K562 (cell line): ENCODE measurements around the gene ZKSCAN3. TPM values are rescaled to one million over a fixed set of nuclear protein-coding genes. Genes with fewer than 3 reads are reported as not detected.

Experiments
- ARID2 ChIP-seq: fragments of 450-650 bp; IDR thresholded peaks from 2 replicates; pipeline ENCODE4 v1.6.1; 2017; ENCODE audit warnings: antibody characterized with exemption, mild to moderate bottlenecking
- ARID3A ChIP-seq: IDR thresholded peaks from 2 replicates; pipeline ENCODE4 v1.6.1; 2012; ENCODE audit warnings: low read depth, low read length, improper control_type of control experiment, borderline replicate concordance
- CHD1 ChIP-seq: fragments of 200-600 bp; sonication (generic); IDR thresholded peaks from one replicate; pipeline ENCODE4 v1.6.1; 2012; ENCODE audit warnings: mild to moderate bottlenecking, moderate library complexity, low read length, inconsistent platforms
- ELK1 ChIP-seq: sonication (generic); formaldehyde crosslinking; IDR thresholded peaks from 2 replicates; pipeline ENCODE4 v1.8.1; 2022; ENCODE audit warnings: missing genetic modification reagents
- GTF2E2 ChIP-seq: fragments of 200-800 bp; sonication (Bioruptor generic); IDR thresholded peaks from 2 replicates; pipeline ENCODE4 v1.6.1; 2016; ENCODE audit warnings: missing genetic modification characterization, missing compliant biosample characterization
- HNRNPL ChIP-seq: fragments of 200-400 bp; formaldehyde crosslinking; IDR thresholded peaks from 2 replicates; pipeline ENCODE4 v1.6.1; 2017; ENCODE audit warnings: low read depth, mild to moderate bottlenecking, low read length
- HSF4 ChIP-seq: fragments of 250-450 bp; sonication (Bioruptor Pico); IDR thresholded peaks from 2 replicates; pipeline ENCODE4 v2.1.2; 2022; ENCODE audit warnings: mild to moderate bottlenecking, moderate library complexity, borderline replicate concordance
- ILK ChIP-seq: fragments of 450-650 bp; IDR thresholded peaks from 2 replicates; pipeline ENCODE4 v1.6.1; 2016; ENCODE audit warnings: missing genetic modification characterization, low read depth, mild to moderate bottlenecking, missing compliant biosample characterization, moderate library complexity, borderline replicate concordance
- IRF1 ChIP-seq: sonication (generic); formaldehyde crosslinking; IDR thresholded peaks from 2 replicates; pipeline ENCODE4 v1.8.0; 2022; ENCODE audit warnings: missing genetic modification reagents, mild to moderate bottlenecking, borderline replicate concordance
- MTA2 ChIP-seq: fragments of 450-650 bp; IDR thresholded peaks from 2 replicates; pipeline ENCODE4 v1.6.1; 2016; ENCODE audit warnings: low read depth
- RBFOX2 ChIP-seq: fragments of 200-400 bp; formaldehyde crosslinking; IDR thresholded peaks from 2 replicates; pipeline ENCODE4 v1.6.1; 2017; ENCODE audit warnings: low read depth, mild to moderate bottlenecking, low read length, moderate library complexity
- RFX7 ChIP-seq: fragments of 250-450 bp; sonication (Bioruptor Pico); IDR thresholded peaks from 2 replicates; pipeline ENCODE4 v1.5.1; 2021; ENCODE audit warnings: mild to moderate bottlenecking
- SMAD1 ChIP-seq: fragments of 150-350 bp; IDR thresholded peaks from 2 replicates; pipeline ENCODE4 v1.6.1; 2014; ENCODE audit warnings: low read length, low read depth; ENCODE audit not compliant: partially characterized antibody
- TEAD2 ChIP-seq: fragments of 450-650 bp; IDR thresholded peaks from 2 replicates; pipeline ENCODE4 v1.6.1; 2016; ENCODE audit warnings: missing genetic modification characterization, control low read depth, missing compliant biosample characterization
- TFE3 ChIP-seq: fragments of 450-650 bp; formaldehyde crosslinking; IDR thresholded peaks from 2 replicates; pipeline ENCODE4 v1.4.0; 2020; ENCODE audit warnings: mild to moderate bottlenecking, mixed read lengths
- TOE1 ChIP-seq, 2 experiments: fragments of 450-650 bp in 1 of 2; sonication (generic) in 1 of 2; formaldehyde crosslinking in 1 of 2; IDR thresholded peaks; 2 replicates each; pipeline versions ENCODE4 v1.7.1 to v1.8.0; 2016 to 2022; ENCODE audit warnings: borderline replicate concordance in 2 of 2, mild to moderate bottlenecking in 2 of 2, antibody characterized with exemption in 1 of 2, inconsistent platforms in 1 of 2, low read depth in 1 of 2, missing genetic modification reagents in 1 of 2, moderate library complexity in 1 of 2
- TRIM28 ChIP-seq: fragments of 450-650 bp; IDR thresholded peaks from 2 replicates; pipeline ENCODE4 v1.6.1; 2017
- ZFP30 ChIP-seq: fragments of 250-450 bp; sonication (Bioruptor Pico); IDR thresholded peaks from 2 replicates; pipeline ENCODE4 v1.8.0; 2022; ENCODE audit warnings: moderate library complexity, mild to moderate bottlenecking, inconsistent platforms, borderline replicate concordance
- ZNF197 ChIP-seq: fragments of 200-800 bp; sonication (Bioruptor generic); IDR thresholded peaks from 2 replicates; pipeline ENCODE4 v1.6.1; 2016; ENCODE audit warnings: low read depth, missing genetic modification characterization, missing compliant biosample characterization
- ZNF696 ChIP-seq: fragments of 250-450 bp; sonication (Bioruptor Pico); conservative IDR thresholded peaks from 2 replicates; pipeline ENCODE4 v1.4.0; 2020; ENCODE audit warnings: mild to moderate bottlenecking, moderate library complexity
- ZNF766 ChIP-seq: fragments of 200-800 bp; sonication (Bioruptor generic); conservative IDR thresholded peaks from 2 replicates; pipeline ENCODE4 v1.6.1; 2016; ENCODE audit warnings: missing genetic modification characterization, missing compliant biosample characterization
- polyA plus RNA-seq, 8 experiments: library from polyadenylated mRNA; depleted of rRNA in 4 of 8; stranded (reverse) in 5 of 8; unstranded in 3 of 8; fragments of >200 nt; fragmentation: Nextera tagmentation in 2 of 8; fragmentation: Illumina TruSeq in 1 of 8; extraction: Ambion mirVana in 2 of 8; extraction: Trizol in 1 of 8; gene quantifications; 2 replicates each; pipeline versions ENCODE4 v1.2.1 to v1.2.3, GENCODE V29; 2011 to 2014; ENCODE audit warnings: inconsistent platforms in 1 of 8, missing spikeins in 1 of 8
- total RNA-seq, 7 experiments: library from RNA; depleted of rRNA in 6 of 7; stranded (reverse); fragments of >200 nt in 6 of 7; fragmentation: Illumina TruSeq in 2 of 7; extraction: Trizol in 2 of 7; gene quantifications; 2 replicates each; pipeline versions ENCODE4 v1.2.1 to v1.2.3, GENCODE V29; 2011 to 2021; ENCODE audit warnings: low replicate concordance in 1 of 7

Gene ZKSCAN3
- total and polyA plus RNA-seq, 9 of the 15 experiments (the other 6 are each of a cell fraction or from before 2014, with no cell fraction given): 3.0 to 12.4 (median 10.2) TPM

GRCh38 chr6:28336284-28337120 is 13.2 kb upstream of the ZKSCAN3 start (continued):
- TF ChIP-seq ARID3A: 0 out of 2 replicates have a peak, but pooled peaks have one; percentile 35
- no peak for TF ChIP-seq RBFOX2
- TF ChIP-seq ELK1 (CRISPR knock-in tag): no peak
- peak; percentile 31; the same call in 1 of the 2 replicates for TF ChIP-seq TRIM28
- peak; percentile 31; the same call in 1 of the 2 replicates for TF ChIP-seq ARID2
- peak; percentile 78; the same call in 1 of the 2 replicates for TF ChIP-seq RFX7 (CRISPR knock-in tag)
- no peak; the same call in 1 of the 2 replicates for TF ChIP-seq MTA2
- no peak; the same call in none of the 2 replicates for TF ChIP-seq GTF2E2
- TF ChIP-seq CHD1: peak; percentile 20
- no peak for TF ChIP-seq ZFP30
- TF ChIP-seq TEAD2: peak; percentile 86
- peak; percentile 99 for TF ChIP-seq ZNF766 (CRISPR knock-in tag)
- TF ChIP-seq SMAD1: peak; percentile 76
- TF ChIP-seq ZNF197: peak; percentile 95
- no peak for TF ChIP-seq TOE1 (IDR thresholded peaks at IDR 0.05; ENCODE audit: borderline replicate concordance)
- TF ChIP-seq TOE1 (CRISPR knock-in tag; IDR thresholded peaks at IDR 0.05; ENCODE audit: borderline replicate concordance, low read depth): no peak
- TF ChIP-seq HSF4: peak; percentile 86; the same call in 1 of the 2 replicates
- TF ChIP-seq TFE3 (CRISPR knock-in tag): no peak; the same call in 1 of the 2 replicates
- TF ChIP-seq IRF1 (CRISPR knock-in tag): no peak
- TF ChIP-seq ZNF696: no peak
- peak; percentile 65; the same call in 1 of the 2 replicates for TF ChIP-seq ILK
- no peak for TF ChIP-seq HNRNPL
